Stimulated activated memory B cell treated with anti-CD40 and anti-IgM and Interleukin-4, amounts not matched to agents 10 μg/mL and 1 μg/mL and 100 μg/mL, for 72 hours (primary cell): Measurements from ENCODE around the gene LETM1.
A peak's percentile ranks its signal among the peaks of the same experiment; 100 is the strongest.

Experiments used
- ATAC-seq: fragments of 150-1000 bp; cut with Tn5 transposase; 2 replicates; pipeline ENCODE4 v1.10.0; 2021
- H3K27ac Mint-ChIP-seq: one replicate; pipeline ENCODE4 v1.8.0; 2022; ENCODE audit warnings: mild to moderate bottlenecking, mixed read lengths
- H3K27me3 Mint-ChIP-seq: one replicate; pipeline ENCODE4 v1.8.0; 2022; ENCODE audit warnings: mixed read lengths
- H3K36me3 Mint-ChIP-seq: one replicate; pipeline ENCODE4 v1.8.0; 2022; ENCODE audit warnings: mixed read lengths
- H3K4me1 Mint-ChIP-seq: one replicate; pipeline ENCODE4 v1.8.0; 2022; ENCODE audit warnings: mixed read lengths
- H3K4me3 Mint-ChIP-seq: one replicate; pipeline ENCODE4 v1.8.0; 2022; ENCODE audit warnings: mild to moderate bottlenecking, moderate library complexity, mixed read lengths
- H3K9me3 Mint-ChIP-seq: one replicate; pipeline ENCODE4 v1.8.0; 2022; ENCODE audit warnings: mixed read lengths

LETM1 gene

GRCh38 chr4:1793940-1794808, 61.8 kb downstream of the LETM1 start:
- H3K4me1 Mint-ChIP-seq, result peaks cover 6% of the 10 kb centered on the region
- H3K27me3 Mint-ChIP-seq, result peaks cover 42% of the 10 kb centered on the region
- no peaks in the 10 kb centered on the region for H3K36me3 Mint-ChIP-seq
- H3K4me3 Mint-ChIP-seq, result no peak overlapping the region
- no peak overlapping the region for H3K27ac Mint-ChIP-seq
- no peak for ATAC-seq
- H3K9me3 Mint-ChIP-seq, result no peaks in the 10 kb centered on the region

GRCh38 chr4:1793496-1793840, 62.5 kb downstream of the LETM1 start:
- ATAC-seq, result no peak
- H3K4me3 Mint-ChIP-seq, result no peak overlapping the region
- H3K4me1 Mint-ChIP-seq, result peaks cover 6% of the 10 kb centered on the region
- no peaks in the 10 kb centered on the region for H3K36me3 Mint-ChIP-seq
- H3K27me3 Mint-ChIP-seq, result peaks cover 35% of the 10 kb centered on the region
- no peak overlapping the region for H3K27ac Mint-ChIP-seq
- H3K9me3 Mint-ChIP-seq, result no peaks in the 10 kb centered on the region

DNA sequence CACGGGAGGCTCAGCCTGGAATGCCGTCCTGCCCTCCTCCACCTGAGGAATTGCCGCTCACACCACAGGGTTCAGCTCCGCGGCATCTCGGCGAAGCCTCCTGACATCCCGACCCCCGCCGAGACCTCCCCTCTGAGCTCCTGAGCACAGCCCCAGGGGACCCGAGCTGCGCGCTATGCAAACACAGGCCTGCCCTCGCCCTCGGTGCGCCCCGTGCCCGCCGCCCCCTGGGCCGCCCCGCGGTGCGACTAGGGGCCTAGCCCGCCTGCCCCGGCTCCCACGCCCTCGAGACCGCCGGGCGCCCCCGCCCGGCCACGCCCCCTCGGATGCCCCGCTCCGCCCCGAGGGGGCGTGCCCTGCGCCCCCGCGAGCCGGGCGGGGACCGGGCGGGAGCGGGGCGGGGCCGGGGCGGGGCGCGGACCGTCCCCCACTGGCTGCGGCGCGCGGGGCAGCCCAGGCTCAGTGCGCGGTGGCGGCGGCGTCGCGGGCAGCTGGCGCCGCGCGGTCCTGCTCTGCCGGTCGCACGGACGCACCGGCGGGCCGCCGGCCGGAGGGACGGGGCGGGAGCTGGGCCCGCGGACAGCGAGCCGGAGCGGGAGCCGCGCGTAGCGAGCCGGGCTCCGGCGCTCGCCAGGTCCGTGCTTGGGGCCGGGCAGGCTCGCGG, 63.0 kb downstream of the LETM1 start, which contains the start of gene FGFR3:
TSS of gene FGFR3 (plus strand) at position 462 of the 664 bp plus-strand sequence. CDS start 642 bp downstream, outside the sequence.
- ATAC-seq, result peak; percentile 65
- Mint-ChIP-seq H3K27ac (no peak within 1 kb of the TSS), H3K36me3 (no peaks in the 10 kb centered on the region), H3K27me3 (peaks cover 30% of the 10 kb centered on the region), H3K9me3 (no peaks in the 10 kb centered on the region), H3K4me1 (peaks cover 6% of the 10 kb centered on the region), H3K4me3 (no peak within 1 kb of the TSS)

DNA sequence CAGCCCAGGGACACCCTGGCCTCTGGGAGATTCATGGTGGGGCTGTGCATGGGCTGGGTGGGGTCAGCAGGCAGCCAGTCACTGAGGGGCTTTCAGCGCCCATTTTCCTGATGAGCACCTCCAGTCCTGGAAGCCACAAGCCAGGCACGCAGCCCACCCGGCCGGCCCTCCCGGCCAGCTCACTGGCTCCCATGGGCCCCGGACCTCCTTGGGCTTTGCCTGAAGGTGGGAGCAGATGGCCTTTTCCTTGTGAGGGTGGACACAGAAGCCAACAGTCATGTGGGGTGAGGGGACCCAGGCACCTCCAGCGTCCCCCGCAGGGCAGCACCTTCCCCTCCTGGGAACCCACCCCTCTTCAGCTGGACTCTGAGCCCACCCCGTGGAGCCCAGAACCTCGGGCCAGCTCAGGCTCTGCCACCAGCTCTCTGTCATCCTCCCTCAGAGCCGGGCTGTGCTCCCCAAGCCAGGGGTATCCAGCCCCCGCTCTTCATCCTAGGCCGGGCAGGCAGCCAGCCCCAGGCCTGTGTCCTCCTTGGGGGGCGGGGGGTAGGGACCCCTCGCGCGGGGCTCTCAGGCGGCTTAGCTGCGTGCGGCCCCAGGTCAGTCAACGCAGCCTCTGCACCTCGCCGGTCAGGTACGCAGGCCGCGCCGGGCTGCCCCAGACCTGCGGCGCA, 63.7 kb downstream of the LETM1 start:
- no peak overlapping the region for H3K4me3 Mint-ChIP-seq
- no peaks in the 10 kb centered on the region for H3K36me3 Mint-ChIP-seq
- H3K27me3 Mint-ChIP-seq, result peaks cover 23% of the 10 kb centered on the region
- H3K27ac Mint-ChIP-seq, result no peak overlapping the region
- no peaks in the 10 kb centered on the region for H3K9me3 Mint-ChIP-seq
- no peak for ATAC-seq
- H3K4me1 Mint-ChIP-seq, result peaks cover 6% of the 10 kb centered on the region

DNA sequence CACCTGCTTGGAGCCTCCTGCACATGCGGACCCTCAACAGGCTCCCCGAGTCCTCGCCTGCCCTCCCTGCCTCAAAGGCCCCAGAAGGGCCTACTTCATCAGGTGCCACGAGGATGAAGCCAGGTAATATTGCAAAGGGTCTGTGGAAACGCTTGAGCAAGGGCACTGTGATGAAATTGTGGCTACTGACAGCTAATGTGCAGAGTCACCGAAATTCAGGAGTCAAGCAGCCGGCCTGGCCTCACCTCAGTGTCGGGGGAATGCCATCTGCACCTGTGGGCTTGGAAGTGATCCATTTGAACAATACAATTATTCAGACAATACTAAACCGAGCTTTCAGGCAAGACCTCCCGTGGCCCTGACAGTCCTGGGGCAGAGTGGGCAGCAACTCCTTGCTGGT, 66.0 kb downstream of the LETM1 start:
- Mint-ChIP-seq H3K4me1 (no peaks in the 10 kb centered on the region), H3K36me3 (no peaks in the 10 kb centered on the region), H3K27ac (no peak overlapping the region), H3K9me3 (no peaks in the 10 kb centered on the region), H3K4me3 (no peak overlapping the region), H3K27me3 (peaks cover 17% of the 10 kb centered on the region)
- ATAC-seq, result no peak

DNA sequence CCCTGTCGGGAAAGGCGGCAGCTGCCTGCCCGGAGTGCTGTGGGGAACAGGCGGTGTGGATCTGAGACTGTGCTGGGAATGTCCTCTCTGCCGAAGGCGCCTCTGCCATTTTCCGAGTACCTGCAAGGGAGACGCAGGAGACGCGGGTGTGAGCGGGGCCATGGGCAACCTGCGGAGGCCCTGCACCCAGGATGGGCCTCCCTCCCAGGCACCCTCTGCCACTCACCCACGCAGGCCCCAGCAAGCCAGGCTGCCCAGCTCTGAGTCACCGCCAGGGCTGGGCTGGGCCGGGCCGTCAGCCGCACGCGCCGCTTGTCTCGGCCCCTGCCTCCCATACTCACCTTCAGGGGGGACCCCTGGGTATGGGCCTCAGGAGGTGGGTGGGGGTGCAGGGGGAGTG, 66.4 kb downstream of the LETM1 start:
- ATAC-seq, result no peak
- no peaks in the 10 kb centered on the region for H3K4me1 Mint-ChIP-seq
- no peaks in the 10 kb centered on the region for H3K9me3 Mint-ChIP-seq
- H3K4me3 Mint-ChIP-seq, result no peak overlapping the region
- H3K36me3 Mint-ChIP-seq, result no peaks in the 10 kb centered on the region
- H3K27ac Mint-ChIP-seq, result no peak overlapping the region
- H3K27me3 Mint-ChIP-seq, result peaks cover 17% of the 10 kb centered on the region

DNA sequence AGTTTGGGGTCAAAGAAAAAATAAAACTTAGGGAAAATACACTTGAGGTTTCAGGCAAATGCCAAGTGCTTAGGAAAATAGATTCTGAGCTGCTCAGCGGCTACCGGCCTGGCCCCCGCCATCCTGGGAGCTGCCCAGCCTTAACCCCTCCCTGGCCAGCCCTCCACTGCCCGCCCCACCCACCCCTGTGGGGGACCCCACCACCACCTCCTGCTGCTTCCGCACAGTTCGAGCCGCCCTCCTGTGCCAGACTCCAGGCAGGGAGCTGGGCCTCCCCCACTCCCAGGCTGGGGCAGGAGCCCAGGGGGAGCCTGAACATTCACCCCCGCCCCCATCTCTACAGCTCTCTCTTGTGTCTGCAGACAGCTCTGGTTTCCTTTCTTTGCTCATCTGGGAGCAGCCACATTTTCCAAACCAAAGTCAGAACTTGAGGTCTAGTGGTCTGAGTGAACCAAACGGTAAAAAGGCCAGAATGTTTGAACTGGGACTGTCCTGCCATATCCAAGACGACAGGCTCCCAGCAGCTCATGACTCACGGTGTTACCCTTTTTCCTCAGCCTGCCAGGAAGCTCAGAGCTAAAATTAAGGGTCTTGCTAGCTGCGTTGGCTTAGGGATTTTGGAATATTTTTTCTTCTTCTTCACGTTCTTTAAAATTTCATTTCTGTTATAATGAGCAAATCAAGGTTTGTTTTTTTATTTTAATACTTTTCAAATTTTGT, 67.5 kb downstream of the LETM1 start:
- H3K9me3 Mint-ChIP-seq, result no peaks in the 10 kb centered on the region
- H3K4me3 Mint-ChIP-seq, result no peak overlapping the region
- ATAC-seq, result no peak
- no peaks in the 10 kb centered on the region for H3K4me1 Mint-ChIP-seq
- peaks cover 21% of the 10 kb centered on the region for H3K27me3 Mint-ChIP-seq
- H3K36me3 Mint-ChIP-seq, result no peaks in the 10 kb centered on the region
- no peak overlapping the region for H3K27ac Mint-ChIP-seq

GRCh38 chr4:1787411-1788077, 68.4 kb downstream of the LETM1 start:
- Mint-ChIP-seq H3K4me3 (no peak overlapping the region), H3K9me3 (no peaks in the 10 kb centered on the region), H3K4me1 (no peaks in the 10 kb centered on the region), H3K27me3 (peaks cover 30% of the 10 kb centered on the region), H3K36me3 (no peaks in the 10 kb centered on the region), H3K27ac (no peak overlapping the region)
- no peak for ATAC-seq

DNA sequence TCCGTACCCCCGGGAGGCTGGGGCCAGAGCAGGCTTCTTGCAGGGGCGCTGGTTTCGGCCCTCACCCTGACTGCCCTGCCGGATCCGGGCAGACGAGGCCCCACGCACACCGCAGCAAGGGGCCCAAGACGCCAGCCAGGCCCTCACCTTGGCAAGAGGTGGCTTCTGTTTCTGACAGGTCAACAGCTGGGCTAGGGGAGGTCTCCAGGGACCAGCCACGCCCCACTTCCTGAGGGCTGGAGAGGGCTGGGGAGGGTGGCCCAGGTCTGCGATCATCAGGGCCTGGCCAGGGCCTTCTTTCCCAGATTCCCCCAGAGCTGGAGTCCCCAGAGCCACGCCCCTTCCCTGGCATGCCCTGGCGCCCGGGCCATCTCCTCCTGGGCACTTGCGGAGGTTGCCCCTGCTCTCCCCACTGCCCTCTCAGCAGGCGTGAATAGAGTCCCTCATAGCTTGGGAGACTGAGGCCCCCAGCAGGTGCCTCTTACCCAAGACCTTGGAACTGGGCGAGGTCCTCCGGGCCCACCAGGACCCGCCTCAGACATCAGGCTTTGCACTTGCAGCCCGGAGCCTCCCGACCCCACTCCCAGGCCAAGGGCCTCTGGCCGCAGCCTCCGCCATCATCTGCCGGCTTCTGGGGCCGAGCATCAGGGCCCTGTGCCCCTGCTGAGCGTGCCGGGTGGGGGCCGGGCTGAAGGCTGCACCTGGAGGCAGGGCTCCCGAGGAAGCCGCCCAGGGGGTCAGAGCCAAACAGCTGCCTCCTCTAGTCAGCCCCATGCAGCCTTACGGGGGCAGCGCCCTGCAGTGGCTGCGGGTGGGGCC, 69.2 kb downstream of the LETM1 start:
- H3K36me3 Mint-ChIP-seq, result no peaks in the 10 kb centered on the region
- H3K27me3 Mint-ChIP-seq, result peaks cover 31% of the 10 kb centered on the region
- H3K9me3 Mint-ChIP-seq, result no peaks in the 10 kb centered on the region
- H3K4me3 Mint-ChIP-seq, result no peak overlapping the region
- no peak overlapping the region for H3K27ac Mint-ChIP-seq
- ATAC-seq, result no peak
- H3K4me1 Mint-ChIP-seq, result no peaks in the 10 kb centered on the region

DNA sequence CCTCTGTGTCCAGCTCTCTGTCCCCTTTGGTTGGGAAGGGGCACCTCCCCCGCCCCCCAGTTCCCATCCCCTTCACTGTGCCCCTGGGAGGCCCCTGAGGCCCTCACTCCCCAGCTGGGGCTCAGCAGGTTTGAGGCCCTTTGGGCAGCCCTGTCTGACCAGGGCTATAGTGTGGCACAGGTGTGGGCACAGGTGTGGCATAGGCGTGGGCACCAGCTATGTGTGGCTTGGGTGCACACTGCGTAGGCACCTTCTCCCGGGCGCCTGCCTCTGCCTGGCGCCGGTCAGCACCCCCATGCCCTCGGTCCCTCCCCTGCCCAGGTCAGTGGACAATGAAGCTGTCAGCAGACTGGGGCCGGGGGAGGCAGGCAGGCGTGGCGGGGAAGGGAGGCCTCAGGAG, 70.4 kb downstream of the LETM1 start:
- Mint-ChIP-seq H3K4me3 (no peak overlapping the region), H3K36me3 (no peaks in the 10 kb centered on the region), H3K27me3 (peaks cover 24% of the 10 kb centered on the region), H3K9me3 (no peaks in the 10 kb centered on the region), H3K4me1 (no peaks in the 10 kb centered on the region), H3K27ac (no peak overlapping the region)
- ATAC-seq, result peak; percentile 4

GRCh38 chr4:1784789-1785591, 71.0 kb downstream of the LETM1 start:
- Mint-ChIP-seq H3K36me3 (no peaks in the 10 kb centered on the region), H3K4me3 (no peak overlapping the region), H3K9me3 (no peaks in the 10 kb centered on the region), H3K27ac (no peak overlapping the region), H3K27me3 (peaks cover 24% of the 10 kb centered on the region), H3K4me1 (no peaks in the 10 kb centered on the region)
- peak; percentile 2 for ATAC-seq

- peaks cover 25% of the 10 kb centered on the region for H3K27me3 Mint-ChIP-seq
- no peaks in the 10 kb centered on the region for H3K4me1 Mint-ChIP-seq
- no peak overlapping the region for H3K4me3 Mint-ChIP-seq
- no peaks in the 10 kb centered on the region for H3K36me3 Mint-ChIP-seq
- no peak for ATAC-seq
- no peak overlapping the region for H3K27ac Mint-ChIP-seq
- H3K9me3 Mint-ChIP-seq, result no peaks in the 10 kb centered on the region
Observed at GRCh38 chr4:1784395-1784788, 71.6 kb downstream of the LETM1 start.

DNA sequence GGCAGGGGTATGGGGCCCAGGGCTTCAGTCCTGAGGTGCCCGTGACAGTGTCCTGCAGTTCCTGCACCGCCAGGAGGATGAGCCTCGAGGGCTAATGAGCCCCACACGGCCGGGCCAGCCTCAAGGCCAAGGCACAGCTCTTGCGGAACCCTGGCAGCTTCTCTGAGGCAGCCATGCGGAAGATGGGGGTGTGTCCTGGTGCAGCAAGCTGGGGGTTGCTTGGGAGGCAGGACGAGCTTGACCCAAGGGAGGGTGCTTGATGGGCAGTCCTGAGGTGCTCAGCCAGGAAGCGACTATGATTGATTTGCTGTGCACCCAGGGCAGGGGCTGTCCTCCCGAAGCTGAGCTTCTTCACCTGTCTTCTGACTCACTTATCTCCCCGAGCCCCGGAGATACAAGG, 72.0 kb downstream of the LETM1 start:
- Mint-ChIP-seq H3K9me3 (no peaks in the 10 kb centered on the region), H3K27me3 (peaks cover 29% of the 10 kb centered on the region), H3K27ac (no peak overlapping the region), H3K4me3 (no peak overlapping the region), H3K4me1 (no peaks in the 10 kb centered on the region), H3K36me3 (no peaks in the 10 kb centered on the region)
- ATAC-seq, result no peak
